ENCODE data around the gene SIGLEC12. TPM values are rescaled to one million over a fixed set of nuclear protein-coding genes. Genes with fewer than 3 reads are reported as not detected.
"Not testable (repeated sequence)": the region's sequence is repeated elsewhere in the genome, so short reads cannot be mapped to it uniquely, and the experiment has no call there.

SIGLEC12 gene
- total RNA-seq, 1 donor from 2014 or later, result 1.1 TPM

DNA sequence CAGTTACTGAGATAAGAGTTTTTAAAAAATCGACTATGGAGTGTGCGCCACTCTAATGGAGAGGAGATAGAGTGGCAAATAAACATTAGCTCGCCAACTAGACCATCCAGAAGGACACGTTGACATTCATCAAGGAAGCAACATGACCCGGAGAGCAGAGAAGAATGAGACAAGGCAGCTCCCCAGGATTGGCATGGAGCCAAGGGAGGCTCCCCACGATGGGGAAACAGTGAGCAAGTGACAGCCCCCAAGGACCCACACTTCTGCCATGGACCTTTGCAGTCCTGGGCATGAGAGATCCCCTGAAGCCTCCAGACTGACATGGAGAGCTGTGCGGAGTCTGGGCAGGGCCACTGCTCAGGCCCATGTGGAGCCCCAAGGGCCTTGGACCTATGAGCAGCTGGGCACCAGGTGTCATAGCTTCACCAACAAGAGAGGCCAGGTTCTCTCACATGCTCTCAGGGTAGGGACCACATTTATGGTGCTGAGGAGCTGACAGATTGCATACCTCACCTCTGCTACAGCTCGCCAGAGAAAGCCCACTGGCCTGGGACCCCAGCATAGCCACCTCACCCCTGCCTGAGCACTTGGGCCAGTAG lies 23.2 kb upstream of the SIGLEC12 start:
- intact Hi-C loops (cut with micrococcal nuclease), result no loop called here

- intact Hi-C loops (cut with micrococcal nuclease), result no loop called here
Observed at GRCh38 chr19:51521781-51522180, 20.2 kb upstream of the SIGLEC12 start.

DNA sequence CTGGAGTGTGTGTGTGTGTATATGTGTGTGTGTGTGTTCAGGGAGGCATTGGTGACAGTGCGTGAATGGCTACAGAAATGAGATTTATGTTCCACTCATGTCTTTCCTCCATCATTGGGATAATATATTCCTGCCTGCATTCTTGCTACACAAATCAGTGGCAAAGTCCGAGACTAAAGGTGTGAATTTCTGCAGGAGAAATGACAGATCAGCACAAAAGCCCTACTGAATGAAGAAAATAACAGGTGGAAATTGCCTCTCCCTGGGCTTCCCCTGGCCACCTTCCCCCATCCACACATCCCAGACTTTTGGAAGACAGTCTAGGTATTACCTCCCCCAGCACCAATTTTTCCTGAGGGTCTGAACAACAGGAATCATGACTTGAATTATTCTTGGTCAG lies 19.8 kb upstream of the SIGLEC12 start:
- intact Hi-C loops (cut with micrococcal nuclease), result no loop called here

DNA sequence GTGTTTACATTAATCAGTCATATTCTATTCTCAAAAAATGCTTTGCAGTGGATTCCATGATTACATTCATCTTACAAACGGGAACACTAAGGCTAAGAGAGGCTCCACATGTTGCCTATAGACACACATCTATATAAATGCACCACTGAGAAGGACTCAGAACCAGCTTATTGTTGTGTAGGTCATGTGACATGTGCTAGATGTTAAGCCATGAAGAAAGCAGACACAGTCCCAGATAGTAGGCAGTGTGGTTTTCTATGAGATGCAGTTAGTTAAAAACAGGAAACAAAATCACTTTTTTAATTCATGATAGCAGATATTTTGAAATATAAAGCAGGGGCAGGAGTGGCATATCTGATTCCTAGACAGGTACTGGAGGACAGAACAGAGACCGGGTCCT lies 19.1 kb upstream of the SIGLEC12 start:
- intact Hi-C loops (cut with micrococcal nuclease), result no loop called here

- intact Hi-C loops (cut with micrococcal nuclease), result loop anchor here (1.0 to 2.0 kb wide), 2 partner anchors 42 to 93 kb away; no protein-coding TSS in a partner anchor
Observed at GRCh38 chr19:51514866-51515481, 13.4 kb upstream of the SIGLEC12 start.

- intact Hi-C loops (cut with micrococcal nuclease), result loop anchor here (2.0 kb wide), 1 partner anchor 41 kb away; no protein-coding TSS in a partner anchor
Observed at GRCh38 chr19:51513968-51514367, 12.4 kb upstream of the SIGLEC12 start.

GRCh38 chr19:51511353-51511752 lies 9.8 kb upstream of the SIGLEC12 start:
- intact Hi-C loops (cut with micrococcal nuclease), result no loop called here

GRCh38 chr19:51509823-51510660 lies 8.4 kb upstream of the SIGLEC12 start:
- intact Hi-C loops (cut with micrococcal nuclease), result no loop called here

DNA sequence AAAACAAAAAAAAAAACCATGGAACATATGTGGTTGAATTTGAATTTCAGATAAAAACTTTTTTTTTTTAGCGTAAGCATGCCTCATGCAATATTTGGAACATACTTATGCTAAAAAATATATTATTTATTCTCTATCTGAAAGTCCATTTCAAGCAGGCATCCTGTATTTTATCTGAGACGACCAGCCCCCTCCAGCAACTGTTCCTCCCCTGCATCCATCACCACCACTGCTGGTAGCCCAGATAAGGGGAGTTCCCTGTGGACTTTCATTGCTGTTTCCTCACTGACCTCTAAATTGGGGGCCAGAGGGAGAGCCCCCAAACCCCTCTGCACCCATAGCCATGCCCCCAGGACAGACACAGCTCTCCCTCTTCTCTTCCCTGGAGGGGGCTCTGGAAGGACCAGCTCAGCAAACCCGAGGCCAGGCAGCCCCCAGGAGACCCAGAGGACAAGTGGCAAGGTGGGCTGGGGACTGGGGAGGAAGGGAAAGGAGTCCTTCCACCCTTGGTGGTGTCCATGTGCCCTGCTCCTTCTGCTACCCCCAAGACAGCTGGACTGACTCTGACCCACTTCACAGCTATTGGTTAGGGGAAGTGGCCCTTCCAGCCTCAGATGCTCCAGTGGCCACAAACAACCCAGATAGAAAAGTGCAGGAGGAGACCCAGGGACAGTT lies 6.6 kb upstream of the SIGLEC12 start:
- intact Hi-C loops (cut with micrococcal nuclease), result no loop called here

DNA sequence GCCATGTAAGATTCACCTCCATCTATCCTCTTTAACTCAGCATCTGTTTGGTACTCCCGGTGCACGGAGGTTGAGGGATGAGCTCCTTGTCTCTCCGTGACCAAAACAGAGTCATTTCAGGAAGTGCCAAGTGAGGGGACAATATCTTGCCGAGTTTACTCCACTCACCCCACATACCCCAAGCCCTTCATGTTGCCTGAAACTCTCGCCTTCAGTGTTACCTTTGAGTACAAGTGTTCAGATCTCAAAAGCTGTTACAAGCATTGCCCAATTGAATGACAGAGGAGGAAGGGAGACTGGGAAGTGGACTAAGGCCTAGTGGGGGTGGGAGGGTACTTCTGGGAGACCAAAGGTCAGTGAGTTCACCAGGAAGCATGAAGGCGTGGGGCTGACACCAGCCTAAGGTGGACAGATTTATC lies 6.0 kb upstream of the SIGLEC12 start:
- intact Hi-C loops (cut with micrococcal nuclease), result no loop called here

- intact Hi-C loops (cut with micrococcal nuclease), result no loop called here
Observed at GRCh38 chr19:51507192-51507591, 5.6 kb upstream of the SIGLEC12 start.

GRCh38 chr19:51505904-51506303 lies 4.3 kb upstream of the SIGLEC12 start:
- intact Hi-C loops (cut with micrococcal nuclease), result no loop called here

DNA sequence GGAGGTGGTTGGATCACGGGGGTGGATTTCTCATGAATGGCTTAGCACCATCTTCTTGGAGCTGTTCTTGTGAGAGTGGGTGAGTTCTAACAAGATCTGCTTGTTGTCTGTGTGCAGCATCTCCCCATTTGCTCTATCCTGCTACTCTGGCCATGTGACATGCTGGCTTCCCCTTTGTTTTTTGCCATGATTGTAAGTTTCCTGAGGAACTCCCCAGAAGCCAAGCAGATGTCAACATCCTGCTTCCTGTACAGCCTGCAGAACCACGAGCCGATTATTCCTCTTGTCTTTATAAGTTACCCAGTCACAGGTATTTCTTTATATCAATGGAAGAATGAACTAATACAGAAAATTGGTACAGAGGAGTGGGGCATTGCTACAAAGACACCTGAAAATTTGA lies 2.3 kb upstream of the SIGLEC12 start:
- intact Hi-C loops (cut with micrococcal nuclease), result no loop called here

GRCh38 chr19:51503286-51503817 lies 1.8 kb upstream of the SIGLEC12 start:
- intact Hi-C loops (cut with micrococcal nuclease), result no loop called here

- intact Hi-C loops (cut with micrococcal nuclease), result not testable (repeated sequence)
Observed at GRCh38 chr19:51500931-51501330, 669 bp downstream of the SIGLEC12 start.

- intact Hi-C loops (cut with micrococcal nuclease), result no loop called here
Observed at GRCh38 chr19:51497666-51498065, 3.9 kb downstream of the SIGLEC12 start.

GRCh38 chr19:51493776-51494175 lies 7.8 kb downstream of the SIGLEC12 start:
- intact Hi-C loops (cut with micrococcal nuclease), result no loop called here

- intact Hi-C loops (cut with micrococcal nuclease), result no loop called here
Observed at GRCh38 chr19:51491586-51491985, 10.0 kb downstream of the SIGLEC12 start.

DNA sequence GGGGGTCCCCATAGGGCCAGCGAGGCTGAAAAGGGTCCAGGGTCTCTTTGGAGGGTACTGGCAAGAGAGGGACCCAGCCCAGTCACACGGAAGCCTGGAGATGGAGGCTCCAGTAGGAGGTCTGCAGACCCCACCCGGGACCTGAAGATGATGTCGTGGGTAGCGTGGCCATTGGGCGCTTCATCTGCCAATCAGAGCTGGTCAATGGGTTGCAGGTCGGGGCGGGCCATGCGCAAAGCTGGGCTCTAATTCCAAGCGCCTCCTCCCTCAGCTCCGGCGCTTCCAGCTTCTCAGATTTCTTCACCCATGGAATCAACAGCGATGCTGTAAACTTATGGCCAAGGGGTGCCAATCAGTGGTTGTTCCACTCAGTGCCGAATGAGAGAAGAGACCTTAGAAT lies 10.9 kb downstream of the SIGLEC12 start:
- intact Hi-C loops (cut with micrococcal nuclease), result no loop called here

DNA sequence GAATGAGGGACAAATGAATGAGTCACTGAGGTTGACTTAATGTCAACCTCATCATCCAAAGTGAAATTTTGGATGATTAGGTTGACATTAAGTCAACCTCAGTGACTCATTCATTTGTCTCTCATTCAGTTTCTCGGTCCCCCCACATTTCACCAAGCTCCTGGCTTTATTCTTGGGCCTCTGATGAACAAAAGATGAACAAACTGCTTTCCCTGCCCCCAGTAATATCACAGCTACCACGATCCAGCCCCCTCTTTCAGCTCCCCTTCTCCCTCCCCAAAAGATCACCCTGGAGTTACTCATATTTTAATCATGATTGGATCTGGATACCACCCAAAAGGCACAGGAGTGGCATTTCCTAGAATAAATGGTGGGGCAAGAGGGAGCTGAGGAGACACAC lies 12.5 kb downstream of the SIGLEC12 start:
- intact Hi-C loops (cut with micrococcal nuclease), result no loop called here

DNA sequence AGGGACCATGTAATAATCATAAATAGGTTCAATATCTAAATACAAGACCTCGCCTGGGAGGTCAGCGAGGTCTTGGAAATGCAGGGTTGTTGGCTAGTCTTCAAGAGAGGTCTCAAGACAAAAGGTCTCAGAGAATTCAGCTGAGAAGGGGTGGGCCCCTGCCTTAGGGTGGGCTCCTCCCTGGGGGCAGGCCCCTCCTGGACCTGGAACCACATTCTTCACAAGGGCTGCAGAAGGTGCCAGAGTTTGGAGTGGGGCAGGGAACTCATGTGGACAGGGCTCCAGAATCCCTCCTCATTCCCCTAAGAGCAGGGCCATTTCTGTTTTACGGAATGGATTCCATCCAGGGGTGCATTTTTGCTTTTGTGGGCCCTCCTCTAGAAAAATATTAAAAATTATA lies 13.1 kb downstream of the SIGLEC12 start:
- intact Hi-C loops (cut with micrococcal nuclease), result no loop called here
